Stimulated activated CD4-positive, alpha-beta T cell treated with anti-CD3 and anti-CD28 coated beads, TNF-alpha, amount 100 ng/mL, for 4 hours (primary cell): ENCODE measurements around the gene ORM2.
A peak's percentile ranks its signal among the peaks of the same experiment; 100 is the strongest.

Experiments
- DNase-seq, 3 experiments: peaks; one replicate each; pipeline ENCODE4 v3.0.0-alpha.2; 2020; ENCODE audit warnings: low read depth in 3 of 3

The ORM2 gene

GRCh38 chr9:114348906-114349482 is 19.3 kb downstream of the ORM2 start:
- DNase-seq = peak; percentile 59 to 71 (median 62)

GRCh38 chr9:114349713-114350480 is 20.2 kb downstream of the ORM2 start:
- DNase-seq = no peak

GRCh38 chr9:114350636-114351401 is 21.1 kb downstream of the ORM2 start:
- DNase-seq = no peak

- no peak for DNase-seq
Measured at GRCh38 chr9:114351932-114352331, 22.3 kb downstream of the ORM2 start.

- DNase-seq = no peak
Measured at GRCh38 chr9:114355821-114356220, 26.2 kb downstream of the ORM2 start.

- no peak for DNase-seq
Measured at GRCh38 chr9:114356792-114357191, 27.1 kb downstream of the ORM2 start.

GRCh38 chr9:114357360-114357759 is 27.7 kb downstream of the ORM2 start:
- no peak for DNase-seq

GRCh38 chr9:114357911-114358328 is 28.3 kb downstream of the ORM2 start:
- no peak for DNase-seq

GRCh38 chr9:114359801-114360200 is 30.1 kb downstream of the ORM2 start:
- no peak for DNase-seq

- DNase-seq = no peak
Measured at GRCh38 chr9:114361542-114361941, 31.9 kb downstream of the ORM2 start.

- DNase-seq = no peak
Measured at GRCh38 chr9:114362394-114362793, 32.7 kb downstream of the ORM2 start.

- DNase-seq = no peak
Measured at GRCh38 chr9:114363424-114363823, 33.8 kb downstream of the ORM2 start.

- no peak for DNase-seq
Measured at GRCh38 chr9:114364134-114365041, 34.7 kb downstream of the ORM2 start.

GRCh38 chr9:114365194-114365593 is 35.5 kb downstream of the ORM2 start:
- DNase-seq = no peak

GRCh38 chr9:114366334-114367128 is 36.9 kb downstream of the ORM2 start:
- no peak for DNase-seq

- DNase-seq = no peak
Measured at GRCh38 chr9:114367366-114367765, 37.7 kb downstream of the ORM2 start.

- DNase-seq = no peak
Measured at GRCh38 chr9:114367772-114368569, 38.3 kb downstream of the ORM2 start.

- DNase-seq = no peak
Measured at GRCh38 chr9:114369216-114370130, 39.8 kb downstream of the ORM2 start.
